IgD-negative memory B cell (primary cell): Measurements from ENCODE around the gene SLC7A6OS. TPM values are rescaled to one million over a fixed set of nuclear protein-coding genes. Genes with fewer than 3 reads are reported as not detected.

Experiments
- H3K27ac Mint-ChIP-seq, 3 donors: one replicate each; pipeline ENCODE4 v1.8.0; 2020 to 2022; ENCODE audit warnings: mild to moderate bottlenecking in 3 of 3, mixed read lengths in 3 of 3, moderate library complexity in 1 of 3
- H3K27me3 Mint-ChIP-seq: one replicate; pipeline ENCODE4 v1.8.0; 2021; ENCODE audit warnings: mixed read lengths
- H3K36me3 Mint-ChIP-seq: one replicate; pipeline ENCODE4 v1.8.0; 2020; ENCODE audit warnings: mild to moderate bottlenecking, mixed read lengths
- H3K4me1 Mint-ChIP-seq, 3 donors: one replicate each; pipeline ENCODE4 v1.8.0; 2020 to 2022; ENCODE audit warnings: mixed read lengths in 3 of 3, mild to moderate bottlenecking in 1 of 3
- H3K4me3 Mint-ChIP-seq, 4 donors: one replicate each; pipeline ENCODE4 v1.8.0; 2020 to 2022; ENCODE audit warnings: mild to moderate bottlenecking in 4 of 4, mixed read lengths in 4 of 4, moderate library complexity in 3 of 4
- H3K9me3 Mint-ChIP-seq, 3 donors: one replicate each; pipeline ENCODE4 v1.8.0; 2020 to 2021; ENCODE audit warnings: mixed read lengths in 3 of 3, mild to moderate bottlenecking in 1 of 3
- polyA plus RNA-seq: library from polyadenylated mRNA; unstranded; fragments of 300-500 nt; fragmentation: Illumina TruSeq; gene quantifications from one replicate; pipeline ENCODE4 v1.2.3, GENCODE V29; 2021

The SLC7A6OS gene
- polyA plus RNA-seq, 1 donor from 2014 or later, result 28.2 TPM

GRCh38 chr16:68269793-68270192 is 41.0 kb downstream of the SLC7A6OS start:
- no peaks in the 10 kb centered on the region for H3K9me3 Mint-ChIP-seq
- no peaks in the 10 kb centered on the region for H3K27me3 Mint-ChIP-seq
- peak overlapping the region; percentile 63 to 90 (median 79) for H3K27ac Mint-ChIP-seq
- H3K4me3 Mint-ChIP-seq, result no peak overlapping the region
- peaks cover 49 to 56% (median 53%) of the 10 kb centered on the region in 3 donors for H3K4me1 Mint-ChIP-seq
- H3K36me3 Mint-ChIP-seq, result peaks cover 1% of the 10 kb centered on the region

- H3K9me3 Mint-ChIP-seq, result no peaks in the 10 kb centered on the region
- H3K27me3 Mint-ChIP-seq, result no peaks in the 10 kb centered on the region
- peaks cover 1% of the 10 kb centered on the region for H3K36me3 Mint-ChIP-seq
- H3K4me3 Mint-ChIP-seq, result peak overlapping the region in 1 of 4 donors; percentile 35
- peaks cover 35 to 43% (median 42%) of the 10 kb centered on the region in 3 donors for H3K4me1 Mint-ChIP-seq
- H3K27ac Mint-ChIP-seq, result peak overlapping the region in 2 of 3 donors; percentile 47 to 85
Measured at GRCh38 chr16:68267612-68268405, 42.9 kb downstream of the SLC7A6OS start.

GRCh38 chr16:68265078-68265920 is 45.4 kb downstream of the SLC7A6OS start:
- peaks cover 28 to 41% (median 37%) of the 10 kb centered on the region in 3 donors for H3K4me1 Mint-ChIP-seq
- H3K27ac Mint-ChIP-seq, result peak overlapping the region; percentile 96 to 98 (median 97)
- H3K36me3 Mint-ChIP-seq, result no peaks in the 10 kb centered on the region
- H3K27me3 Mint-ChIP-seq, result no peaks in the 10 kb centered on the region
- H3K9me3 Mint-ChIP-seq, result no peaks in the 10 kb centered on the region
- peak overlapping the region; percentile 94 to 99 (median 98) for H3K4me3 Mint-ChIP-seq

- Mint-ChIP-seq H3K27me3 (no peaks in the 10 kb centered on the region), H3K4me3 (peak within 1 kb of the TSS; percentile 94 to 99 (median 98)), H3K36me3 (peaks cover 2% of the 10 kb centered on the region), H3K27ac (peak within 1 kb of the TSS; percentile 96 to 98 (median 97)), H3K9me3 (no peaks in the 10 kb centered on the region), H3K4me1 (peaks cover 27 to 36% (median 35%) of the 10 kb centered on the region in 3 donors)
Measured at GRCh38 chr16:68264128-68265077, 46.3 kb downstream of the SLC7A6OS start, which contains the start of gene SLC7A6. Gene SLC7A6, plus strand, starts transcription at chr16:68264526. Its CDS starts 10,201 bp downstream, at chr16:68274727.

- Mint-ChIP-seq H3K9me3 (no peaks in the 10 kb centered on the region), H3K4me3 (peak overlapping the region; percentile 90 to 99 (median 95)), H3K27ac (peak overlapping the region; percentile 96 to 98 (median 97)), H3K36me3 (peaks cover 2% of the 10 kb centered on the region), H3K4me1 (peaks cover 21 to 34% (median 30%) of the 10 kb centered on the region in 3 donors), H3K27me3 (no peaks in the 10 kb centered on the region)
Measured at GRCh38 chr16:68263559-68264127, 47.1 kb downstream of the SLC7A6OS start.

GRCh38 chr16:68259007-68259825 is 51.5 kb downstream of the SLC7A6OS start:
- Mint-ChIP-seq H3K36me3 (peaks cover 2% of the 10 kb centered on the region), H3K4me1 (peaks cover 17 to 29% (median 17%) of the 10 kb centered on the region in 3 donors), H3K27ac (no peak overlapping the region), H3K9me3 (no peaks in the 10 kb centered on the region), H3K4me3 (peak overlapping the region in 1 of 4 donors; percentile 57), H3K27me3 (no peaks in the 10 kb centered on the region)

- peak overlapping the region in 2 of 4 donors; percentile 57 to 82 for H3K4me3 Mint-ChIP-seq
- no peaks in the 10 kb centered on the region for H3K27me3 Mint-ChIP-seq
- peaks cover 12 to 21% (median 15%) of the 10 kb centered on the region in 3 donors for H3K4me1 Mint-ChIP-seq
- H3K27ac Mint-ChIP-seq, result peak overlapping the region; percentile 16 to 89 (median 47)
- no peaks in the 10 kb centered on the region for H3K9me3 Mint-ChIP-seq
- H3K36me3 Mint-ChIP-seq, result peaks cover 4% of the 10 kb centered on the region
Measured at GRCh38 chr16:68257906-68258800, 52.6 kb downstream of the SLC7A6OS start.

- H3K27ac Mint-ChIP-seq, result peak overlapping the region; percentile 16 to 89 (median 47)
- no peaks in the 10 kb centered on the region for H3K9me3 Mint-ChIP-seq
Measured at GRCh38 chr16:68257251-68257905, 53.4 kb downstream of the SLC7A6OS start.

GRCh38 chr16:68255712-68256111 is 55.0 kb downstream of the SLC7A6OS start:
- Mint-ChIP-seq H3K4me1 (peaks cover 10 to 17% (median 13%) of the 10 kb centered on the region in 3 donors), H3K4me3 (no peak overlapping the region), H3K9me3 (no peaks in the 10 kb centered on the region), H3K36me3 (peaks cover 6% of the 10 kb centered on the region), H3K27me3 (no peaks in the 10 kb centered on the region), H3K27ac (no peak overlapping the region)

More at GRCh38 chr16:68257251-68257905, 53.4 kb downstream of the SLC7A6OS start:
- peak overlapping the region in 3 of 4 donors; percentile 41 to 56 (median 51) for H3K4me3 Mint-ChIP-seq
- peaks cover 12 to 21% (median 15%) of the 10 kb centered on the region in 3 donors for H3K4me1 Mint-ChIP-seq
- peaks cover 5% of the 10 kb centered on the region for H3K36me3 Mint-ChIP-seq
- no peaks in the 10 kb centered on the region for H3K27me3 Mint-ChIP-seq

- Mint-ChIP-seq H3K4me1 (peaks cover 10 to 16% (median 13%) of the 10 kb centered on the region in 3 donors), H3K27me3 (no peaks in the 10 kb centered on the region), H3K9me3 (no peaks in the 10 kb centered on the region), H3K4me3 (no peak overlapping the region), H3K36me3 (peaks cover 4% of the 10 kb centered on the region), H3K27ac (no peak overlapping the region)
Measured at GRCh38 chr16:68253721-68254120, 57.0 kb downstream of the SLC7A6OS start.

- H3K27me3 Mint-ChIP-seq, result no peaks in the 10 kb centered on the region
- peaks cover 5 to 8% (median 7%) of the 10 kb centered on the region in 3 donors for H3K4me1 Mint-ChIP-seq
- H3K36me3 Mint-ChIP-seq, result peaks cover 4% of the 10 kb centered on the region
- no peaks in the 10 kb centered on the region for H3K9me3 Mint-ChIP-seq
- no peak overlapping the region for H3K27ac Mint-ChIP-seq
- peak overlapping the region in 1 of 4 donors; percentile 71 for H3K4me3 Mint-ChIP-seq
Measured at GRCh38 chr16:68252383-68252782, 58.4 kb downstream of the SLC7A6OS start.

GRCh38 chr16:68251832-68252231 is 58.9 kb downstream of the SLC7A6OS start:
- H3K27me3 Mint-ChIP-seq, result no peaks in the 10 kb centered on the region

More at GRCh38 chr16:68251832-68252231, 58.9 kb downstream of the SLC7A6OS start:
- Mint-ChIP-seq H3K9me3 (no peaks in the 10 kb centered on the region), H3K4me3 (peak overlapping the region in 1 of 4 donors; percentile 71), H3K4me1 (peaks cover 2 to 6% (median 4%) of the 10 kb centered on the region in 3 donors), H3K36me3 (peaks cover 4% of the 10 kb centered on the region), H3K27ac (no peak overlapping the region)
